Mucosa of rectum (tissue), 2 donors: ENCODE results near the gene MAP3K1.

ENCODE experiments used
- H3K27ac ChIP-seq, 2 donors: one replicate each; pipeline ENCODE4 v1.7.0; 2013; ENCODE audit warnings: inconsistent platforms in 2 of 2, low read depth in 2 of 2, low read length in 2 of 2
- H3K27me3 ChIP-seq, 2 donors: one replicate each; pipeline ENCODE4 v1.7.0; 2013; ENCODE audit warnings: low read length in 2 of 2; ENCODE audit not compliant: control insufficient read depth in 2 of 2, insufficient read depth in 2 of 2
- H3K36me3 ChIP-seq, 2 donors: one replicate each; pipeline ENCODE4 v1.7.0; 2013; ENCODE audit warnings: low read length in 2 of 2; ENCODE audit not compliant: control insufficient read depth in 2 of 2, insufficient read depth in 2 of 2
- H3K4me1 ChIP-seq, 2 donors: one replicate each; pipeline ENCODE4 v1.7.0; 2013; ENCODE audit warnings: low read length in 2 of 2, mild to moderate bottlenecking in 1 of 2; ENCODE audit not compliant: control insufficient read depth in 2 of 2, insufficient read depth in 2 of 2
- H3K4me3 ChIP-seq, 2 donors: one replicate each; pipeline ENCODE4 v1.7.0; 2013; ENCODE audit warnings: low read length in 2 of 2
- H3K9ac ChIP-seq, 2 donors: one replicate each; pipeline ENCODE4 v1.7.0; 2013; ENCODE audit warnings: low read length in 2 of 2, low read depth in 1 of 2, mild to moderate bottlenecking in 1 of 2
- H3K9me3 ChIP-seq, 2 donors: one replicate each; pipeline ENCODE4 v1.7.0; 2013; ENCODE audit warnings: low read length in 2 of 2; ENCODE audit not compliant: control insufficient read depth in 2 of 2
- donor health status: healthy.
- donor health status: Normal muscosa, but diverticular disease.

The MAP3K1 gene

DNA sequence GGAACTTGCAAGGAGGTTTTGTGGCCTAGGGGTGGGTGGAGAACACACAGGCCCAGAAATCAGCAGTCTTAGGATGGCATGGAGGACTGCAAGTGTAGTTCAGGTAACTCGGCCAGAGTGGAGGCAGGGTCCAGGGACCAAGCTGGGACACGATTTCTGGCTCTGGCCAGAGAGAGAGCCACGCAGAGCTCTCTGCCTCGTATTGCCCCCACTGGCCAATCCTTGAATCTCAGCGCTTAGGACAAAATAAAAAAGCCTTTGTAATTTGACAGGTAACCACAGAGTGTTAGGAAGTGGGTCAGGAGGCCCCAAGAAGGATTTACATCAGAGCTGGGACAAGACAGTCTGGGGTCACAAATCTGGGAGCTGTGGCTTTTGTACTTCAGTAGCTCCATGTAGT is 11.7 kb downstream of the MAP3K1 start:
- peaks cover 0 to 2% of the 10 kb centered on the region in 2 donors for H3K4me1 ChIP-seq
- no peak overlapping the region for H3K9ac ChIP-seq
- no peak overlapping the region for H3K27ac ChIP-seq
- no peaks in the 10 kb centered on the region for H3K9me3 ChIP-seq
- no peak overlapping the region for H3K4me3 ChIP-seq
- no peaks in the 10 kb centered on the region for H3K36me3 ChIP-seq
- no peaks in the 10 kb centered on the region for H3K27me3 ChIP-seq

DNA sequence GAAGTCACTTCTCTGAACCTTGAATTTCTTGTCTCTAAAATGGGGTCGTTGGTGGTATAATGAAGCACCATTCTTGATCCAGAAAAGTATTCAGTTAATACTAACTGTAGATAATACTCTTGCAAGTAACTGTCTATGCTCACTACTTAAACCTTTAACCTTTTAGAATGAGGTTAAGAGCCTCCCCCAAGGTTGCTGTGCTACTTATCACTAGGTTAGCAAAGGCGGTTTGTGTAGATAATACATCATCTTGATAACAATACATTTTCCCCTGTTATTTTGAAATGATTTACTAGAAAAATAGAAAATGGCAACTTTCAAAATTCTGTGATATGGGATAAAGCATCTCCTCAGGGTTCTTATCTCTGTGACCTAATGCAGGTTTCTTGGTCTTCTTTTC is 12.6 kb downstream of the MAP3K1 start:
- peaks cover 0 to 2% of the 10 kb centered on the region in 2 donors for H3K4me1 ChIP-seq

DNA sequence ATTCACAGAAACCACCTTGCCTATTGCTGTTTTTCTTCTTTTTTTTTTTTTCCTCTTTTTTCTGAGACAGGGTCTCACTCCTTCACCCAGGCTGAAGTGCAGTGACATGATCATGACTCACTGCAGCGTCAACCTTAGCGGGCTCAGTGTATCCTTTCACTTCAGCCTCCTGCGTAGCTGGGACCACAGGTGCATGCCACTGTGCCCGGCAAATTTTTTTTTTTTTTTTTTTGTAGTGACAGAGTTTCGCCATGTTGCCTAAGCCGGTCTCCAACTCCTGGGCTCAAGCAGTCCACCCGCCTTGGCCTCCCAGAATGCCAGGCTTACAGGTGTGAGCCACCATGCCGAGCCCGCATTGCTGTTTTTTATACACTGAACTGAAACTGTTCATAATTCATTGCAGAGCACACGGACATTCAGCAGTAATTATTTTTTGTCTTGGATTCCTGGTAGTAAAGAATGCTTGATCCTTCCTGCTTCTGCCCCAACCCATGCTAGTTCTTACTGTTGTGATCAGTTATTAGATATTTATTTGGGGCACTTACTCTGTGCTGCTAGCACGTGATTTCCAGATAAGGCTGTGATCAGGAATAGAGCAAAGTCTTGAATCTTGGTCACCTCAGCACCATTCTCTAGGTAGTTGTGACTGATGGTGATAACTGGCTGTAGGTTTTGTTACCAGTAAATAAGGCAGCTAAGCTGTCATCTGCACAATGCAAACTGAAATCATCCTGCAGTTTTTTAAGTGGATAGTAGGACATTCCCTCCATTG is 14.0 kb downstream of the MAP3K1 start:
- Histone ChIP-seq H3K4me3 (no peak overlapping the region), H3K36me3 (no peaks in the 10 kb centered on the region), H3K9me3 (no peaks in the 10 kb centered on the region), H3K27me3 (no peaks in the 10 kb centered on the region), H3K4me1 (peaks cover 2 to 4% of the 10 kb centered on the region in 2 donors), H3K9ac (no peak overlapping the region), H3K27ac (no peak overlapping the region)

More for the DNA sequence above, 12.6 kb downstream of the MAP3K1 start:
- no peak overlapping the region for H3K9ac ChIP-seq
- no peak overlapping the region for H3K27ac ChIP-seq
- H3K27me3 ChIP-seq = no peaks in the 10 kb centered on the region
- no peaks in the 10 kb centered on the region for H3K36me3 ChIP-seq
- no peak overlapping the region for H3K4me3 ChIP-seq
- no peaks in the 10 kb centered on the region for H3K9me3 ChIP-seq

DNA sequence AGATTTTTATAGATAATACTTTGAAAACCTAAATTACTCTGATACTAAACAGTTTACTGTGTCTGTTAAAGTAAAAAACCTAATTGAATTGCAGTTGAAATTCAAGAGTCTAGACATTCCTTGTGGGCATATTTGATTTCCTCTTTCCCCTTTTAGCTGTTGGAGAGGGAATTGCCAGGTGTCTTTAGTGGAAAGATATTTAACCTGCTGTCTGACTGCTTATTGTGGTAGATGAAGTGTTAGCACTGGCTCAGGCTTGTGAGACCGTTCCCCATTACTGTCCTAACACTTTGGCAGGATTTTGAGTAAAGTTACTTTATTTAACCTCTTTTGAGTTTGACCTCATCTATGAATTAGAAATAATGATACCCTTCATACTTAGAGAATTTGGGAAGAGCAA is 16.4 kb downstream of the MAP3K1 start:
- Histone ChIP-seq H3K4me1 (peaks cover 2 to 4% of the 10 kb centered on the region in 2 donors), H3K9ac (no peak overlapping the region)

GRCh38 chr5:56833325-56833724 is 18.0 kb downstream of the MAP3K1 start:
- no peaks in the 10 kb centered on the region for H3K9me3 ChIP-seq
- H3K27ac ChIP-seq = no peak overlapping the region
- H3K4me3 ChIP-seq = no peak overlapping the region
- no peak overlapping the region for H3K9ac ChIP-seq
- H3K36me3 ChIP-seq = no peaks in the 10 kb centered on the region
- H3K27me3 ChIP-seq = no peaks in the 10 kb centered on the region
- H3K4me1 ChIP-seq = peaks cover 2 to 4% of the 10 kb centered on the region in 2 donors

More for the DNA sequence above, 16.4 kb downstream of the MAP3K1 start:
- no peak overlapping the region for H3K27ac ChIP-seq
- H3K9me3 ChIP-seq = no peaks in the 10 kb centered on the region
- H3K36me3 ChIP-seq = no peaks in the 10 kb centered on the region
- no peaks in the 10 kb centered on the region for H3K27me3 ChIP-seq
- H3K4me3 ChIP-seq = no peak overlapping the region

- Histone ChIP-seq H3K36me3 (no peaks in the 10 kb centered on the region), H3K27me3 (no peaks in the 10 kb centered on the region), H3K4me1 (peaks cover 5 to 8% of the 10 kb centered on the region in 2 donors)
These were observed 22.0 kb downstream of the MAP3K1 start for GRCh38 chr5:56837381-56837780.

GRCh38 chr5:56837956-56838355 is 22.6 kb downstream of the MAP3K1 start:
- no peak overlapping the region for H3K27ac ChIP-seq

More at GRCh38 chr5:56837381-56837780, 22.0 kb downstream of the MAP3K1 start:
- Histone ChIP-seq H3K4me3 (no peak overlapping the region), H3K9me3 (no peaks in the 10 kb centered on the region), H3K27ac (no peak overlapping the region), H3K9ac (no peak overlapping the region)

GRCh38 chr5:56838409-56839039 is 23.2 kb downstream of the MAP3K1 start:
- H3K9ac ChIP-seq = no peak overlapping the region
- H3K4me3 ChIP-seq = no peak overlapping the region
- no peaks in the 10 kb centered on the region for H3K27me3 ChIP-seq
- H3K4me1 ChIP-seq = peaks cover 4 to 5% of the 10 kb centered on the region in 2 donors
- no peaks in the 10 kb centered on the region for H3K9me3 ChIP-seq
- H3K27ac ChIP-seq = peak overlapping the region in 1 of 2 donors; percentile 13
- H3K36me3 ChIP-seq = no peaks in the 10 kb centered on the region

More at GRCh38 chr5:56837956-56838355, 22.6 kb downstream of the MAP3K1 start:
- Histone ChIP-seq H3K27me3 (no peaks in the 10 kb centered on the region), H3K4me1 (peaks cover 5 to 8% of the 10 kb centered on the region in 2 donors), H3K9me3 (no peaks in the 10 kb centered on the region), H3K4me3 (no peak overlapping the region), H3K36me3 (no peaks in the 10 kb centered on the region), H3K9ac (no peak overlapping the region)

GRCh38 chr5:56839062-56839461 is 23.7 kb downstream of the MAP3K1 start:
- no peaks in the 10 kb centered on the region for H3K9me3 ChIP-seq
- H3K4me1 ChIP-seq = peaks cover 4 to 5% of the 10 kb centered on the region in 2 donors
- no peaks in the 10 kb centered on the region for H3K36me3 ChIP-seq
- no peak overlapping the region for H3K9ac ChIP-seq
- H3K27me3 ChIP-seq = no peaks in the 10 kb centered on the region
- H3K27ac ChIP-seq = peak overlapping the region in 1 of 2 donors; percentile 13
- H3K4me3 ChIP-seq = no peak overlapping the region

DNA sequence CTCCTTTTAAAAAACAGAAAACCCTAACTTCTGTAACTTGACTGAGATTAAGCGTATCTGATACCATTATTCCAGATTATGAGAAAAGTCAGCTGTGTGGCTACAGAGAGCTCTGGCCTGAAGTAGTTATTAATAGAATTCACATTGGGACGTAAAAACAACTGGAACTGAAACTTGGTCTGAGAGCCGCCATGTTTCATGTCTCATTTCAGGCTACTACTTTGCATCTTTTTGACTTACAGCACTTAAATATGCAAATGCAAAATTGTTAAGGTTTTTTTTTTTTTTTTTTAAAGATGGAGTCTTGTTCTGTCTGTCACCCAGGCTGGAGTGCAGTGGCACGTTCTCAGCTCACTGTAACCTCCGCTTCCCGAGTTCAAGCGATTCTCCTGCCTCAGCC is 25.2 kb downstream of the MAP3K1 start:
- no peak overlapping the region for H3K27ac ChIP-seq

More for the DNA sequence above, 25.2 kb downstream of the MAP3K1 start:
- Histone ChIP-seq H3K9me3 (no peaks in the 10 kb centered on the region), H3K4me1 (peaks cover 4 to 5% of the 10 kb centered on the region in 2 donors), H3K36me3 (no peaks in the 10 kb centered on the region), H3K27me3 (no peaks in the 10 kb centered on the region), H3K9ac (no peak overlapping the region), H3K4me3 (no peak overlapping the region)
